Stimulated activated CD4-positive, alpha-beta T cell treated with anti-CD3 and anti-CD28 coated beads, Interleukin-4, amount 100 ng/mL, for 1 hour (primary cell): ENCODE measurements around the gene LTB.

Experiments used
- DNase-seq: peaks from one replicate; pipeline ENCODE4 v3.0.0-alpha.2; 2020

Gene LTB

DNA sequence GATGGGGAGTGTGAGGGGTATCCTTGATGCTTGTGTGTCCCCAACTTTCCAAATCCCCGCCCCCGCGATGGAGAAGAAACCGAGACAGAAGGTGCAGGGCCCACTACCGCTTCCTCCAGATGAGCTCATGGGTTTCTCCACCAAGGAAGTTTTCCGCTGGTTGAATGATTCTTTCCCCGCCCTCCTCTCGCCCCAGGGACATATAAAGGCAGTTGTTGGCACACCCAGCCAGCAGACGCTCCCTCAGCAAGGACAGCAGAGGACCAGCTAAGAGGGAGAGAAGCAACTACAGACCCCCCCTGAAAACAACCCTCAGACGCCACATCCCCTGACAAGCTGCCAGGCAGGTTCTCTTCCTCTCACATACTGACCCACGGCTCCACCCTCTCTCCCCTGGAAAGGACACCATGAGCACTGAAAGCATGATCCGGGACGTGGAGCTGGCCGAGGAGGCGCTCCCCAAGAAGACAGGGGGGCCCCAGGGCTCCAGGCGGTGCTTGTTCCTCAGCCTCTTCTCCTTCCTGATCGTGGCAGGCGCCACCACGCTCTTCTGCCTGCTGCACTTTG, 6.8 kb downstream of the LTB start, which contains the start of gene TNF:
TNF (plus strand) TSS at position 231 of the 567 bp plus-strand sequence; CDS start at position 408, 177 bp downstream.
- peak; percentile 77 for DNase-seq

DNA sequence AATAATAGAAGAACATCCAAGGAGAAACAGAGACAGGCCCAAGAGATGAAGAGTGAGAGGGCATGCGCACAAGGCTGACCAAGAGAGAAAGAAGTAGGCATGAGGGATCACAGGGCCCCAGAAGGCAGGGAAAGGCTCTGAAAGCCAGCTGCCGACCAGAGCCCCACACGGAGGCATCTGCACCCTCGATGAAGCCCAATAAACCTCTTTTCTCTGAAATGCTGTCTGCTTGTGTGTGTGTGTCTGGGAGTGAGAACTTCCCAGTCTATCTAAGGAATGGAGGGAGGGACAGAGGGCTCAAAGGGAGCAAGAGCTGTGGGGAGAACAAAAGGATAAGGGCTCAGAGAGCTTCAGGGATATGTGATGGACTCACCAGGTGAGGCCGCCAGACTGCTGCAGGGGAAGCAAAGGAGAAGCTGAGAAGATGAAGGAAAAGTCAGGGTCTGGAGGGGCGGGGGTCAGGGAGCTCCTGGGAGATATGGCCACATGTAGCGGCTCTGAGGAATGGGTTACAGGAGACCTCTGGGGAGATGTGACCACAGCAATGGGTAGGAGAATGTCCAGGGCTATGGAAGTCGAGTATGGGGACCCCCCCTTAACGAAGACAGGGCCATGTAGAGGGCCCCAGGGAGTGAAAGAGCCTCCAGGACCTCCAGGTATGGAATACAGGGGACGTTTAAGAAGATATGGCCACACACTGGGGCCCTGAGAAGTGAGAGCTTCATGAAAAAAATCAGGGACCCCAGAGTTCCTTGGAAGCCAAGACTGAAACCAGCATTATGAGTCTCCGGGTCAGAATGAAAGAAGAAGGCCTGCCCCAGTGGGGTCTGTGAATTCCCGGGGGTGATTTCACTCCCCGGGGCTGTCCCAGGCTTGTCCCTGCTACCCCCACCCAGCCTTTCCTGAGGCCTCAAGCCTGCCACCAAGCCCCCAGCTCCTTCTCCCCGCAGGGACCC, 7.8 kb downstream of the LTB start:
- DNase-seq: peak; percentile 53

DNA sequence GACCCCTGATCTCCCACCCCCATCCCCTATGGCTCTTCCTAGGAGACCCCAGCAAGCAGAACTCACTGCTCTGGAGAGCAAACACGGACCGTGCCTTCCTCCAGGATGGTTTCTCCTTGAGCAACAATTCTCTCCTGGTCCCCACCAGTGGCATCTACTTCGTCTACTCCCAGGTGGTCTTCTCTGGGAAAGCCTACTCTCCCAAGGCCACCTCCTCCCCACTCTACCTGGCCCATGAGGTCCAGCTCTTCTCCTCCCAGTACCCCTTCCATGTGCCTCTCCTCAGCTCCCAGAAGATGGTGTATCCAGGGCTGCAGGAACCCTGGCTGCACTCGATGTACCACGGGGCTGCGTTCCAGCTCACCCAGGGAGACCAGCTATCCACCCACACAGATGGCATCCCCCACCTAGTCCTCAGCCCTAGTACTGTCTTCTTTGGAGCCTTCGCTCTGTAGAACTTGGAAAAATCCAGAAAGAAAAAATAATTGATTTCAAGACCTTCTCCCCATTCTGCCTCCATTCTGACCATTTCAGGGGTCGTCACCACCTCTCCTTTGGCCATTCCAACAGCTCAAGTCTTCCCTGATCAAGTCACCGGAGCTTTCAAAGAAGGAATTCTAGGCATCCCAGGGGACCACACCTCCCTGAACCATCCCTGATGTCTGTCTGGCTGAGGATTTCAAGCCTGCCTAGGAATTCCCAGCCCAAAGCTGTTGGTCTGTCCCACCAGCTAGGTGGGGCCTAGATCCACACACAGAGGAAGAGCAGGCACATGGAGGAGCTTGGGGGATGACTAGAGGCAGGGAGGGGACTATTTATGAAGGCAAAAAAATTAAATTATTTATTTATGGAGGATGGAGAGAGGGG, 8.8 kb downstream of the LTB start:
- DNase-seq: no peak

DNA sequence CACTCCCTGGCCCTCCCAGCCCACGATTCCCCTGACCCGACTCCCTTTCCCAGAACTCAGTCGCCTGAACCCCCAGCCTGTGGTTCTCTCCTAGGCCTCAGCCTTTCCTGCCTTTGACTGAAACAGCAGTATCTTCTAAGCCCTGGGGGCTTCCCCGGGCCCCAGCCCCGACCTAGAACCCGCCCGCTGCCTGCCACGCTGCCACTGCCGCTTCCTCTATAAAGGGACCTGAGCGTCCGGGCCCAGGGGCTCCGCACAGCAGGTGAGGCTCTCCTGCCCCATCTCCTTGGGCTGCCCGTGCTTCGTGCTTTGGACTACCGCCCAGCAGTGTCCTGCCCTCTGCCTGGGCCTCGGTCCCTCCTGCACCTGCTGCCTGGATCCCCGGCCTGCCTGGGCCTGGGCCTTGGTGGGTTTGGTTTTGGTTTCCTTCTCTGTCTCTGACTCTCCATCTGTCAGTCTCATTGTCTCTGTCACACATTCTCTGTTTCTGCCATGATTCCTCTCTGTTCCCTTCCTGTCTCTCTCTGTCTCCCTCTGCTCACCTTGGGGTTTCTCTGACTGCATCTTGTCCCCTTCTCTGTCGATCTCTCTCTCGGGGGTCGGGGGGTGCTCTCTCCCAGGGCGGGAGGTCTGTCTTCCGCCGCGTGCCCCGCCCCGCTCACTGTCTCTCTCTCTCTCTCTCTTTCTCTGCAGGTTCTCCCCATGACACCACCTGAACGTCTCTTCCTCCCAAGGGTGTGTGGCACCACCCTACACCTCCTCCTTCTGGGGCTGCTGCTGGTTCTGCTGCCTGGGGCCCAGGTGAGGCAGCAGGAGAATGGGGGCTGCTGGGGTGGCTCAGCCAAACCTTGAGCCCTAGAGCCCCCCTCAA, 9.9 kb downstream of the LTB start, which contains the start of gene LTA:
LTA (plus strand) TSS at position 249 of the 871 bp plus-strand sequence; CDS start at position 703, 454 bp downstream.
- DNase-seq: peak; percentile 80

DNA sequence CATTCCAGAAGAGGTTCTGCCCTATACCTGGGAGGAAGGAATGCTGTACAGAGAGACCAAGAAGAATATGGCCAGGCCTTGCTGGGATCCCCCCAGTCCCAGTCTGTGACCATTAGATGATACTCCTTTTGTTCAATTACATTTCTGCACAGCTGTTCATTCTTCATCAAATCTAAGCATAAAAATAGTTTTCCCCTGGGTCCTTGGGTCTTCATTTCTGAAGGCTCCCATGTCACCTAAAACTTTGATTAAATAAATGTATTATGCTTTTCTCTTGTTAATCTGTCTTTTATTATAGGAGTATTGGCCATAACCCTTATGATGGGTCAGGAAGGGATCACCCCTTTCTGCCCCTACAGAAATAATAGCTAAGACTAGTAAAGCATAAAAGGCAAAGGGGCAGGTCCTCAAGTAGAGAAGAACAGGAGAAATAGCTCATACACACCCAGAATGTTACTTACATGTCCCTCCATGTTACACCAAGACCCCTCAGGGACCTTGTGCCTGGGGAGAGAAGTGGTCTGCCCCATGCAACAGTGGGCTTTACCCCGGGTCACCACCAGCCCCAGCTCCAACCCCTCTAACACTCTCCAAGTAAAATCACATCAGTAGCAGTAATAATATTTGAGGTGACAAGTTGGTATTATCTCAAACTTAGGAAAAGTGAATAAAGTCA, 12.2 kb downstream of the LTB start:
- DNase-seq: no peak

DNA sequence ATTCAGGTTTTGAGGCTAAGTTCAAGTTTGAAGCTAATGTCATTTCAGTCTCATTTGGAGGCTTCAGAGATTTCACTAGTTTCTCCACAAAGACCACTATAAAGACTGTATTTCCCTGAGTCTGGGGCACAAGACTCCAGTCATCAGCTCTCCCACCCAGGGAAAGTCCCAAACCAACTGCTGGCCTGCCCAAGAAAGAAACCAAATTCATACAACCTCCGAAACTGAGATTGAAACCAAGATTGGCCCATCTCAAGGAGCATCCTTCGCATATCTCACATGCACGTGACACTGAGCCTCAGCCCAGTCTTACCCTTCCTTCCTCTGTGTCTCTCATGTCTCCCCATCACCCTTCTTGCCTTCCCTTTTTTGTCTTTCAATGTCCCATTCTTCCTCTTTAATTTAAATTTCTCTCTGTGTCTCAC, 13.7 kb downstream of the LTB start:
- DNase-seq: peak; percentile 62

DNA sequence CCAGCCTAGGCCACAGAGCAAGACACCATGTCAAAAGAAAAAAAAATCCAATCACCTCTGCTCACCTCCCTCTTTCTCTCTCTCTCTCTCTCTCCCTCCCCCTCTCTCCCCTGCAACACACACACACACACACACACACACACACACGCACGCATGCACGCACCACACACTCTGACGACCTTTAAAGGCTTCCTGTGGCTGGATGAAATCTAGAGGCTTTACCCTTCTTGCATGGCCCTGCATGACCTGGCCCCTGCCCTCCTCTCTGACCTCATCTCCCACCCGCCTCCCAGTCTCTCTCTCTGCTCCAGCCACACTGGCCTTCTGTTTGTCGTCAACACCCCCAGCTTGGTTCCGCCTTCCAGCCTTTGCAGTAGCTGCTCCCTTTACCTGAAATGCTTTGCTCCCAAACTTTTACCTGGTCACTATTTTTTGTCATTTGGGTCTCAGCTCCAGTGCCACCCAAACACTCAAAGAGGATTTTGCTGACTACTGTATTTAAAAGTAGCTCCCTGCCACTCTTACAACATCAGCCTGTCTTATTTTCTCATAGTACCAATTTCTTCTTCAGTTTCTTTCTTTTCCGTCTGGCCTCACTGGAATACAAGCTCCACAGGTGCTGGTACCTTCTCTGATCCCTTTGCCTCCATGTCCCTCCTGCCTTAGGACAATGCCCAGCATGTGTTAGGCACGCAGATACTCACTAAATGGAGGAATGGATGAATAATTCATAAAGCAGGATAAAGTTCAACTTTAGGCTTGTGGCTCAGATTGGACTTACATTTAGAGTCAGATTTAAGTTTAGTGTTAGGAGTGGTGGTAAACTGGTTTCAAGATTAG, 14.5 kb downstream of the LTB start:
- no peak for DNase-seq

DNA sequence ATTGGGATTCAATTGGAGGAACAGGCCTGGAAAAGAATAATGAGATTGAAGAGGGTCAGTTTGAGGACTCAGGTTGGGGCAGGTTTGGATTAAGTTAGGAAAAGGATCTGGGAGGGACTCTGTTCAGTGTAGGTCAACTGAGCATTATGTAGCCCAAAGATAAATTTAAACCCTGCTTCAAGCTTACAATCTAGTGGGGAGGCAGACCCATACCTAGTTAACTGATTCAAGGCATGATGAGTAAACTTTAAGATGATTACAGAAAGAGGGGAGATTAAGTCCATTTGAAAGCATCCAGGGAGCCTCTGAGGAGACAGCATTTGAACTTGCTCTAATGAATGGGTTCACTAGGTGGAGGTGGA, 21.5 kb downstream of the LTB start:
- no peak for DNase-seq

DNA sequence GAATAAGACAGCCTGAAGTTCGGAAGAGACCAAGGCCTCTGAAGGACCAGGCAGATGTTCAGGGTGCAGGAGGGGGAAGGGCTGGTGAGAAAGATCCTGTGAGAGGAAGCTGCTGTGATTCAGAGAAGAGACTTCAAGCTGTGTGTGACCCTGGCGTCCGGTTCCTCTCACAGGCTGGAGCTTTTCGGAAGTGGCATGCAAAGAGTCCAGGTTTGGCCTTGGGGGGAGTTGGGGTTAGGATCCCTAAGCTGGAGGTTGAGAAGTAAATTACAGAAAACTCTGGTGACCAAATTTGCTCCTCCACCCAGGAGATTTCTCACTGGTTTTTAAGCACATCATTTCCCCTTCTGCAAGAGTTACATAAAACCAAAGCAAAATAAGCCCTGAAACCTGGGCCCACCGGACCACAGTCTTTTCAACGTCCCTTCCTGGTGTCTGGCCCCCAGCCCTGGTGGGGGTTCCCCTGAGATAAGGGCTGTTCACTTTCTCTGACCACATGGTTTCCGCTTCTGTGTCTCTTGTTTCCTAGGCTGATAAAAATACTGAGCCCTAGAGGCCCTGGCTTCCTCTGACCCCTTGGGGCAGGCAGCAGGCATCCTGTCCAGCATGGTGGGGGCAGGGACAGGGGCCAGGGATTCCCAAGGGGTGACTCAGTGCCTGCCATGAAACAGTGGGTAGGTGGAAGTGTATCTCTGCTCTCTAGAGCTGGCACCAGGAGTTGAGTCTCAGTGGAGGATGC, 22.1 kb downstream of the LTB start:
- no peak for DNase-seq

DNA sequence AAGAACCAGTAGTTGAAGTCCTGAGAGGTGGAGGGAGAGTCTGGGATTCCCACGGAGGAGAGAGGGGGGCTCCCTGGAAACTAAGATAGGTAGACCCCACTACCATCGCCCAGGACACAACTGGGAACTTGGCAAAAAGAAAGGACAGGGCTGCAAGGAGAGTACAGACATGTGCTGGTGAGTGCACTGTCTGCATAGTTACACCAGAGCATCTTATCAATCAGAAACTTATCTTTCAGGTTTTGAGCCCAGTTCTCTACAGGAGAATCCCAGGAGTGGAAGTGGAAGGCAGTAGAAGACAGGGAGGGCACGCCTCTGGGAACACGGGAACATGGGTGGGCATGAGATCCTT, 22.6 kb downstream of the LTB start:
- no peak for DNase-seq

DNA sequence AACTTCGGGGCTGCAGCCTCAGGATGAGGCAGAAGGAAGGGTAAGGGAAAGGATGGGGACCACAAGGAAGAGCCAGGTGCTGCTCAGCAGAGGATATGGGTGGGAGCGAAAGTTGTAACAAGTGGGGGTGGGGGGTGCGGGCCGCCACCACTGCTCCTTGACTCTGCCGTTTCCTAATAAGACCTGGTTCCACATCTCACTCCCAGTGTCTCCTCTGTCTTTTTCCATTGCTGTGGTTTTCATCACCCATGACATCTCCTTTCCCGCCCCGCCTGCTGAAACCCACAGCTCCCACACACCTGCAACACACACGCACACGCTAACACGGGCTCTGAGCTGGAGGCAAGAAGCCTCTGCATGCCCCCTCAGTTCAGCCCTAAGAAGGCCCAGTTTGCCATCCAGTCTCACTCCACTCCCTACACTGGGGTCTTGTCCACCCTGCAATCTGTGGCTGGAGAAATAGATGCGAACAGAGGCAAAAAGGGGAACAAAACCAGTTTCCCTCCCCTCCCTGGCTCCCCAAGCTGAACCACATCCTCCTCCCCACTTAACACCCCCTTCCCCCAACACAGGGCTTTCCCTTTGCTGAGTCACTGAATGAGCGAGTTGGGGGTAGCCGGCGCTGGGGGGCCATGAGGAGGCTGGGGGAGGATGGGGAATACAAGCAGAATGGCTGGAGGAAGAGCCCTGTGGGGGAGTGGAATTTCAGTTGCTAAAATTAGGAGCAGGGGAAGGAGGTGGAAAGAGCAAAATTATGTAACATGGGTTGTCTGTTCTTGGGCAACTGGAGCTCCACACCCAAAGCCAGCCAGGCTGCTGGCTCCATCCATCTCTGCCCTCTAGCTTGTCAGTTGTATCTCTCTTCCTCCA, 23.4 kb downstream of the LTB start:
- peak; percentile 69 for DNase-seq

DNA sequence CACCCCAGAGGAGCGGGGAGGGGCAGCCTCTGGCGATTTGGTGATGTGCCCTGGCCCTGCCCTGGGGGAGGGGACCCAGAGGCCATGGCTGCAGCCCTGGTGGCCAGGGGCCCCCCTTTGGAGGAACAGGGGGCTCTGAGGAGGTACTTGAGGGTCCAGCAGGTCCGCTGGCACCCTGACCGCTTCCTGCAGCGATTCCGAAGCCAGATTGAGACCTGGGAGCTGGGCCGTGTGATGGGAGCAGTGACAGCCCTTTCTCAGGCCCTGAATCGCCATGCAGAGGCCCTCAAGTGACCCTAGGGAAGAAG, 24.0 kb downstream of the LTB start:
- no peak for DNase-seq

DNA sequence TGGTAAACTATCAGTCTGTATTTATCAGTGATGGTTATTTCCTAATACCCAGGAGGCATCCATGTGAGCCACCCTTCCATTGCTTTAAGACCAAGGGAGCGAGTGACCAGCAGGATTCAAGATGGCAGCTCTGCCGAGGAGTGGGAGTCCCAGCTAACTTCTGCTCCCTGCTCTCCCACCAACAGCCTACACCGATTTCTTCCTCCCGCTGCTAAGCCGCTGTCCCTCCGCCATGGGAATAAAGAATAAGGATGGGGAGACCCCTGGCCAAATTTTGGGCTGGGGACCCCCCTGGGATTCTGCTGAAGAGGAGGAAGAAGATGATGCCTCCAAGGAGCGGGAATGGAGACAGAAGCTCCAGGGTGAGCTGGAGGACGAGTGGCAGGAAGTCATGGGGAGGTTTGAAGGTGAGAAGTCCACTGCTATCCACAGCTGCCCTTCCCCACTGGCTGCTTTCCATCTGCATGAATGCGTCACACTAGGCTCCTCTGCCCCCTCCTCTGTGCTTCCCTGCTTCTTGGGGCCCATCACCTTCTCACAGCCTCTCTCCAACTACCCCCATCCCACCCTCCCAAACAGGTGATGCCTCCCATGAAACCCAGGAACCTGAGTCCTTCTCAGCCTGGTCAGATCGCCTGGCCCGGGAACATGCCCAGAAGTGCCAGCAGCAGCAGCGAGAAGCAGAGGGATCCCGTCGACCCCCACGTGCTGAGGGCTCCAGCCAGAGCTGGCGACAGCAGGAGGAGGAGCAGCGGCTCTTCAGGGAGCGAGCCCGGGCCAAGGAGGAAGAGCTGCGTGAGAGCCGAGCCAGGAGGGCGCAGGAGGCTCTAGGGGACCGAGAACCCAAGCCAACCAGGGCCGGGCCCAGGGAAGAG, 24.5 kb downstream of the LTB start:
- no peak for DNase-seq

DNA sequence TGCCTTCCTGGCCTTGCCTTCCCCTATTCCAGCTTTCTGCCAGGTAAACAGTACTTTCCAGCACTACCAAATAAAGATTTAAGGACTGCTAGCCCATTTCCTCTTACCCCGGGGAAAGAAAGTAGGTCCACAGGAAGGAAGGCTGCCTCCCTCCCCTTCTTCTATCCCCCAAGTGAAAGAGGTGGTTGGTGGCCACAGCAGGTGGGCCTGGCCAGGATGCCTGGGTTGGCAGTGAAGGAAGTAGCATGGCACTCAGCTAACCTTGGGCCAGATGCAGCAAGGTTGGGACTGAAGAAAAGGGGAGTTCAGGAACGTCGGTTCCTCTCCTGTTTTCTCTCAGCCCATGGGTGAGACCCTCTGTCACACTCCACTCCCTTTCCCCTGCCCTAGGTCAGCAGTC, 25.9 kb downstream of the LTB start:
- no peak for DNase-seq

DNA sequence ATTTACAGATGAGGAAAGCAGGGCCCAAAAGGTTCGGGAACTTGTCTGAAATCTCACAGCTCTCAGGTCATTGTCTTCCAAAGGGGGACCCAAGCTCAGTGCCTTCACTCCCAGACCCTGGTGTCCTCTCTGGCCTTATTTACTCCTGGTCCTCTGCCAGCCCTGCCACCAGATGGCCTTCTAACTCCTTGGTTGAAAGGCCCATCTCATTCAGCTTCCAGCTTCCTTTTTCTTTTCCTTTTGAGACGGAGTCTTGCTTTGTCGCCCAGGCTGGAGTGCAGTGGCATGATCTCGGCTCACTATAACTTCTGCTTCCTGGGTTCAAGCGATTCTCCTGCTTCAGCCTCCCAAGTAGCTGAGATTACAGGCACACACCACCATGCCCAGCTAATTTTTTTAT, 30.9 kb downstream of the LTB start:
- peak; percentile 62 for DNase-seq

DNA sequence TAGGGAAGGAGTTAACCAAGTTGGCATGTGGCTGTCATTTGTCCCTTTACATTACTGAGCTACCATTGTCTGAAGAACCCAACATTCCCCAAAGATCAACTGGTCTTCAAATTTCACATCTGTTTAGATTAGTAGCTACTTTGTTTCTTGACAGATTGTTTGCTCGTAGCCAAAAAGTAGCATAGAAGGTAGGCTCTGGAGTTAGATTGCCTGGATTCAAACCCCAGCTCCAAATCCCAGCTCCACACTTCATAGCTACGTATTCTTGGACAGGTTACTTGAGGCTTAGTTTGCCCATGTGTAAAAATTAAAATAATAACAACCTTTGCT, 33.7 kb downstream of the LTB start:
- DNase-seq: no peak

DNA sequence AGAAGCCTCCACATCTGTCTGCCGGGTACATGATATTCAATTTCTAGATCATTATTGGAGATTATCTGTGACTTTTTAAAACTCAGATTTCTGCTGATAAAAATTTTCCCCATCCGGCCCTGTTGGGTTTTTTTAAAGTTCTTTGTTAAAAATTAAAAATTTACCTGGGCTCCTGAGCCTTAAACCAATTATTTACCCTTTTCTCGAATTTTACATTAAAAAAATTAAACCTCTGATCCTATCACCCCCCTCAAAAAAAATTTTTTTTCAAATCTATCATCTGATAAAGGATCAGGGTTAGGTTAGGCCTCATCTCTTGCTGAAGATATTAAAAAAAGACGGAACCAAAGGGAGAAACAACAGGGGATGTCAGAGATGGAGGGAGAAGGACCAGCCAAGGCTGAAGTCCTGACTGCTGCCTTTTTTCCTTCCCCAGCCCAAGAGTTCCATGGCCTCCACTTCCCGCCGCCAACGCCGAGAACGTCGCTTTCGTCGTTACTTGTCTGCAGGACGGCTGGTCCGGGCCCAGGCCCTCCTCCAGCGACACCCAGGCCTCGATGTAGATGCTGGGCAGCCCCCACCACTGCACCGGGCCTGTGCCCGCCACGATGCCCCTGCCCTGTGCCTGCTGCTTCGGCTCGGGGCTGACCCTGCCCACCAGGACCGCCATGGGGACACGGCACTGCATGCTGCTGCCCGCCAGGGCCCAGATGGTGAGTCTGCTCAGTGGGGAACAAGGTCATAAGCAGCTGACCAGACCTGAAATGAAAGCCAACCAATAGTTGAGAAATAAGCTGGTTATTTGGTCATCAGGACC, 34.3 kb downstream of the LTB start:
- DNase-seq: no peak
